ENCODE results near the gene NR2F1-AS1. TPM values are rescaled to one million over a fixed set of nuclear protein-coding genes. Genes with fewer than 3 reads are reported as not detected.
"Not testable (repeated sequence)": the region's sequence is repeated elsewhere in the genome, so short reads cannot be mapped to it uniquely, and the experiment has no call there.

The NR2F1-AS1 gene
- total and polyA plus RNA-seq, 4 donors: 50.9 to 71.5 (median 66.6) TPM

- DNase-seq (ENCODE audit: low read depth in 4 of 6, low spot score in 6 of 6): no peak
- Histone ChIP-seq H3K4me1 (ENCODE audit: control insufficient read depth, insufficient read depth, low read length) (no peaks in the 10 kb centered on the region), H3K4me3 (ENCODE audit: low read depth, low read length) (no peak overlapping the region), H3K27me3 (ENCODE audit: control insufficient read depth, insufficient read depth, low read length) (no peaks in the 10 kb centered on the region), H3K9me3 (ENCODE audit: control insufficient read depth, insufficient read depth, low read length) (no peaks in the 10 kb centered on the region), H3K27ac (ENCODE audit: low read depth, low read length) (peak overlapping the region; percentile 44), H3K36me3 (ENCODE audit: control insufficient read depth, insufficient read depth, low read length) (no peaks in the 10 kb centered on the region)
- no CpG with 5 or more reads among the region's 4 CpGs for WGBS (ENCODE audit: insufficient coverage)
Observed at GRCh38 chr5:93402451-93402850, 178.6 kb downstream of the NR2F1-AS1 start.

GRCh38 chr5:93401634-93402213, 179.3 kb downstream of the NR2F1-AS1 start:
- Histone ChIP-seq H3K4me1 (ENCODE audit: control insufficient read depth, insufficient read depth, low read length) (no peaks in the 10 kb centered on the region), H3K9me3 (ENCODE audit: control insufficient read depth, insufficient read depth, low read length) (no peaks in the 10 kb centered on the region), H3K36me3 (ENCODE audit: control insufficient read depth, insufficient read depth, low read length) (no peaks in the 10 kb centered on the region), H3K27me3 (ENCODE audit: control insufficient read depth, insufficient read depth, low read length) (no peaks in the 10 kb centered on the region), H3K4me3 (ENCODE audit: low read depth, low read length) (no peak overlapping the region), H3K27ac (ENCODE audit: low read depth, low read length) (peak overlapping the region; percentile 6)
- peak in 1 of 6 donors; percentile 27 for DNase-seq (ENCODE audit: low read depth in 4 of 6, low spot score in 6 of 6)
- no CpG with 5 or more reads among the region's 3 CpGs for WGBS (ENCODE audit: insufficient coverage)

DNA sequence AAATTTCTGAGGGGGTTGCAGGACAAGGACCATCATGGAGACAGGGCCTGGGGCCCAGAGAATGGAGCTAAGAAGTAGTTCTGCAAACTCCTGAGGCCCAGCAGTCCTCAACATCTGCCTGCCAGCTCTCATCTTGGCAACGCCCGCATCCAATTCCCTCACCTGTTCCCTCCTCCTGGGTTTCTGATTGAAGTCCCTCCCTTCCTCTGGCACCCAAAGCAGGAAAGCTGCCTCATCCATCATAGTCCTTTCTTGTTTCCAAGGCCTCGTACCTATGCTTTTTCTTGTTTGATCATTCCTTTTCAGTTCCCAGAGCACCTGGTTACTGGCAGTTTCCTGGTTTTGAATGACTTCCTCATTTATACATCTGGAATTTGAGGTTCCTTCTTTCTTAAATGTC, 181.3 kb downstream of the NR2F1-AS1 start:
- H3K27me3 ChIP-seq (ENCODE audit: control insufficient read depth, insufficient read depth, low read length): no peaks in the 10 kb centered on the region
- no peaks in the 10 kb centered on the region for H3K9me3 ChIP-seq (ENCODE audit: control insufficient read depth, insufficient read depth, low read length)
- H3K27ac ChIP-seq (ENCODE audit: low read depth, low read length): no peak overlapping the region
- H3K4me3 ChIP-seq (ENCODE audit: low read depth, low read length): no peak overlapping the region
- WGBS (ENCODE audit: insufficient coverage): 73% methylated on average over 3 of the region's 3 CpGs
- no peaks in the 10 kb centered on the region for H3K36me3 ChIP-seq (ENCODE audit: control insufficient read depth, insufficient read depth, low read length)
- no peak for DNase-seq (ENCODE audit: low read depth in 4 of 6, low spot score in 6 of 6)
- H3K4me1 ChIP-seq (ENCODE audit: control insufficient read depth, insufficient read depth, low read length): no peaks in the 10 kb centered on the region

GRCh38 chr5:93395971-93396379, 185.0 kb downstream of the NR2F1-AS1 start:
- WGBS (ENCODE audit: insufficient coverage): no CpG with 5 or more reads among the region's 1 CpG
- no peaks in the 10 kb centered on the region for H3K4me1 ChIP-seq (ENCODE audit: control insufficient read depth, insufficient read depth, low read length)
- DNase-seq (ENCODE audit: low read depth in 4 of 6, low spot score in 6 of 6): peak in 1 of 6 donors; percentile 69

GRCh38 chr5:93395010-93395409, 186.0 kb downstream of the NR2F1-AS1 start:
- 75% methylated on average over 1 of the region's 1 CpG for WGBS (ENCODE audit: insufficient coverage)
- no peak for DNase-seq (ENCODE audit: low read depth in 4 of 6, low spot score in 6 of 6)
- no peak overlapping the region for H3K27ac ChIP-seq (ENCODE audit: low read depth, low read length)

More at GRCh38 chr5:93395971-93396379, 185.0 kb downstream of the NR2F1-AS1 start:
- Histone ChIP-seq H3K4me3 (ENCODE audit: low read depth, low read length) (no peak overlapping the region), H3K27ac (ENCODE audit: low read depth, low read length) (no peak overlapping the region), H3K36me3 (ENCODE audit: control insufficient read depth, insufficient read depth, low read length) (no peaks in the 10 kb centered on the region), H3K27me3 (ENCODE audit: control insufficient read depth, insufficient read depth, low read length) (no peaks in the 10 kb centered on the region), H3K9me3 (ENCODE audit: control insufficient read depth, insufficient read depth, low read length) (no peaks in the 10 kb centered on the region)

GRCh38 chr5:93394301-93394700, 186.7 kb downstream of the NR2F1-AS1 start:
- Histone ChIP-seq H3K27ac (ENCODE audit: low read depth, low read length) (no peak overlapping the region), H3K9me3 (ENCODE audit: control insufficient read depth, insufficient read depth, low read length) (no peaks in the 10 kb centered on the region), H3K4me1 (ENCODE audit: control insufficient read depth, insufficient read depth, low read length) (no peaks in the 10 kb centered on the region), H3K27me3 (ENCODE audit: control insufficient read depth, insufficient read depth, low read length) (no peaks in the 10 kb centered on the region), H3K36me3 (ENCODE audit: control insufficient read depth, insufficient read depth, low read length) (no peaks in the 10 kb centered on the region), H3K4me3 (ENCODE audit: low read depth, low read length) (no peak overlapping the region)
- DNase-seq (ENCODE audit: low read depth in 4 of 6, low spot score in 6 of 6): no peak
- 90% methylated on average over 2 of the region's 2 CpGs for WGBS (ENCODE audit: insufficient coverage)

More at GRCh38 chr5:93395010-93395409, 186.0 kb downstream of the NR2F1-AS1 start:
- Histone ChIP-seq H3K27me3 (ENCODE audit: control insufficient read depth, insufficient read depth, low read length) (no peaks in the 10 kb centered on the region), H3K4me1 (ENCODE audit: control insufficient read depth, insufficient read depth, low read length) (no peaks in the 10 kb centered on the region), H3K9me3 (ENCODE audit: control insufficient read depth, insufficient read depth, low read length) (no peaks in the 10 kb centered on the region), H3K4me3 (ENCODE audit: low read depth, low read length) (no peak overlapping the region), H3K36me3 (ENCODE audit: control insufficient read depth, insufficient read depth, low read length) (no peaks in the 10 kb centered on the region)

GRCh38 chr5:93391169-93391568, 189.8 kb downstream of the NR2F1-AS1 start:
- not testable (repeated sequence) for DNase-seq (ENCODE audit: low read depth in 4 of 6, low spot score in 6 of 6)

GRCh38 chr5:93385655-93386054, 195.4 kb downstream of the NR2F1-AS1 start:
- WGBS (ENCODE audit: insufficient coverage): no CpG with 5 or more reads among the region's 2 CpGs
- Histone ChIP-seq H3K36me3 (ENCODE audit: control insufficient read depth, insufficient read depth, low read length) (no peaks in the 10 kb centered on the region), H3K27ac (ENCODE audit: low read depth, low read length) (no peak overlapping the region), H3K27me3 (ENCODE audit: control insufficient read depth, insufficient read depth, low read length) (no peaks in the 10 kb centered on the region), H3K9me3 (ENCODE audit: control insufficient read depth, insufficient read depth, low read length) (no peaks in the 10 kb centered on the region), H3K4me3 (ENCODE audit: low read depth, low read length) (no peak overlapping the region), H3K4me1 (ENCODE audit: control insufficient read depth, insufficient read depth, low read length) (no peaks in the 10 kb centered on the region)
- no peak for DNase-seq (ENCODE audit: low read depth in 4 of 6, low spot score in 6 of 6)

More at GRCh38 chr5:93391169-93391568, 189.8 kb downstream of the NR2F1-AS1 start:
- not testable (repeated sequence) for H3K36me3 ChIP-seq (ENCODE audit: control insufficient read depth, insufficient read depth, low read length); H3K9me3 ChIP-seq (ENCODE audit: control insufficient read depth, insufficient read depth, low read length); H3K4me1 ChIP-seq (ENCODE audit: control insufficient read depth, insufficient read depth, low read length); H3K27me3 ChIP-seq (ENCODE audit: control insufficient read depth, insufficient read depth, low read length); H3K4me3 ChIP-seq (ENCODE audit: low read depth, low read length); H3K27ac ChIP-seq (ENCODE audit: low read depth, low read length)
- WGBS (ENCODE audit: insufficient coverage): no CpG with 5 or more reads among the region's 2 CpGs

DNA sequence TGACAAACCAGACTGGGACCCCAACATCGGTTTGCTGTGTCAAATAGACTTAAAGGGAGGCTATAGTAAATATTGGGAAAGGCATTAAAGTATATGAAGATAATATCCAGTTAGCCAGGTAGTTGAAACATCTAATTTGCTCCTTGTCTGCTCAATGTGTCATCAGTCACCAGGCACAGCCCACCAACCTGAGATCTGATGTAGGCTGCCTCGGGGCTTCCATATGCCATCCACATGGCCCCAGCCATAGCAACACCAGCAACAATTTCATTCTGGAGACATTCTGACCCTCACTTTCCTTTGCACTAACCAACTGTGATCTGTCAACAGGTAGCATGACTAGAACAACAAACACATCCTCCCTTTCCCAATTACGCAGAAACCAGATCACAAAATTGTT, 196.0 kb downstream of the NR2F1-AS1 start:
- WGBS (ENCODE audit: insufficient coverage): 85% methylated on average over 1 of the region's 3 CpGs
- no peaks in the 10 kb centered on the region for H3K36me3 ChIP-seq (ENCODE audit: control insufficient read depth, insufficient read depth, low read length)
- no peaks in the 10 kb centered on the region for H3K27me3 ChIP-seq (ENCODE audit: control insufficient read depth, insufficient read depth, low read length)
- no peak overlapping the region for H3K27ac ChIP-seq (ENCODE audit: low read depth, low read length)
- no peak overlapping the region for H3K4me3 ChIP-seq (ENCODE audit: low read depth, low read length)
- no peaks in the 10 kb centered on the region for H3K9me3 ChIP-seq (ENCODE audit: control insufficient read depth, insufficient read depth, low read length)
- no peaks in the 10 kb centered on the region for H3K4me1 ChIP-seq (ENCODE audit: control insufficient read depth, insufficient read depth, low read length)
- DNase-seq (ENCODE audit: low read depth in 4 of 6, low spot score in 6 of 6): no peak

- Histone ChIP-seq H3K36me3 (ENCODE audit: control insufficient read depth, insufficient read depth, low read length) (no peaks in the 10 kb centered on the region), H3K27me3 (ENCODE audit: control insufficient read depth, insufficient read depth, low read length) (no peaks in the 10 kb centered on the region), H3K9me3 (ENCODE audit: control insufficient read depth, insufficient read depth, low read length) (no peaks in the 10 kb centered on the region), H3K4me3 (ENCODE audit: low read depth, low read length) (no peak overlapping the region), H3K4me1 (ENCODE audit: control insufficient read depth, insufficient read depth, low read length) (no peaks in the 10 kb centered on the region), H3K27ac (ENCODE audit: low read depth, low read length) (no peak overlapping the region)
- DNase-seq (ENCODE audit: low read depth in 4 of 6, low spot score in 6 of 6): no peak
- WGBS (ENCODE audit: insufficient coverage): 80% methylated on average over 1 of the region's 4 CpGs
Observed at GRCh38 chr5:93384026-93384425, 197.0 kb downstream of the NR2F1-AS1 start.

All from spinal cord (tissue), 10 donors.